Measurements from ENCODE around the gene ACSM3. TPM values are rescaled to one million over a fixed set of nuclear protein-coding genes. Genes with fewer than 3 reads are reported as not detected.

ACSM3 gene
- polyA plus RNA-seq, 1 of the 3 experiments (the other 2 are of a cell fraction), result 0.44 TPM

GRCh38 chr16:20746461-20746860 is 17.4 kb upstream of the ACSM3 start:
- Histone ChIP-seq H3K9me3 (no peaks in the 10 kb centered on the region), H3K4me3 (ENCODE audit: low read depth in 2 of 2, low read length in 1 of 2) (no peak overlapping the region), H3K9me2 (no peaks in the 10 kb centered on the region), H3K4me1 (ENCODE audit: control insufficient read depth in 1 of 2, insufficient read depth in 2 of 2, low read depth in 1 of 2, low read length in 1 of 2) (no peaks in the 10 kb centered on the region; a peak in 1 of 4 replicates), H3K27me3 (ENCODE audit: insufficient read depth) (no peaks in the 10 kb centered on the region; the same call in 1 of the 2 replicates), H3K79me2 (ENCODE audit: insufficient read depth) (no peaks in the 10 kb centered on the region), H3F3A (replicated peaks; ENCODE audit: insufficient read depth) (no peaks in the 10 kb centered on the region), H3K36me3 (replicated peaks in 1 of 2; ENCODE audit: control insufficient read depth in 1 of 2, insufficient read depth in 2 of 2, low read length in 1 of 2) (no peaks in the 10 kb centered on the region), H2AFZ (ENCODE audit: low read depth) (no peak overlapping the region), H4K20me1 (ENCODE audit: insufficient read depth) (no peaks in the 10 kb centered on the region), H3K27ac (ENCODE audit: low read depth in 2 of 2, low read length in 1 of 2) (no peak overlapping the region), H3K4me2 (no peak overlapping the region), H3K9ac (no peak overlapping the region)
- WGBS (ENCODE audit: low lambda C conversion rate), result 80% methylated on average over 3 of the region's 3 CpGs
- POLR2A ChIA-PET, result no interaction called here
- TF ChIP-seq EP300 (IDR thresholded peaks at IDR 0.05; ENCODE audit: borderline replicate concordance in 1 of 2, low read depth in 1 of 2, low read length in 1 of 2) (no peak), YY1 (IDR thresholded peaks at IDR 0.05; ENCODE audit: low read depth) (no peak), RXRA (IDR thresholded peaks at IDR 0.05; ENCODE audit: borderline replicate concordance, low read depth) (no peak), MXI1 (IDR thresholded peaks at IDR 0.05; ENCODE audit: low read depth, low read length) (no peak), CHD2 (IDR thresholded peaks at IDR 0.05; ENCODE audit: low read length, partially characterized antibody) (no peak), FOXJ3 (CRISPR knock-in tag; IDR thresholded peaks at IDR 0.05) (no peak), TCF12 (IDR thresholded peaks at IDR 0.05) (no peak), RCOR1 (IDR thresholded peaks at IDR 0.05; ENCODE audit: low read length) (no peak), CTCF (IDR thresholded peaks at IDR 0.05) (no peak), ELF1 (IDR thresholded peaks at IDR 0.05) (no peak)
- CTCF ChIA-PET, result no interaction called here
- DNase-seq, result no peak

GRCh38 chr16:20747030-20747816 is 16.6 kb upstream of the ACSM3 start:
- no peak overlapping the region for H2AFZ ChIP-seq (ENCODE audit: low read depth)
- ChIA-PET CTCF (no interaction called here), POLR2A (no interaction called here)
- TF ChIP-seq GATA2 (CRISPR knock-in tag; IDR thresholded peaks at IDR 0.05) (no peak), TEAD4 (IDR thresholded peaks at IDR 0.05; ENCODE audit: borderline replicate concordance, insufficient read depth) (no peak), YY1 (IDR thresholded peaks at IDR 0.05; ENCODE audit: low read depth) (no peak), CHD2 (IDR thresholded peaks at IDR 0.05; ENCODE audit: low read length, partially characterized antibody) (no peak), TAF1 (IDR thresholded peaks at IDR 0.05; ENCODE audit: borderline replicate concordance, low read depth, low read length) (no peak), MEF2A (IDR thresholded peaks at IDR 0.05; ENCODE audit: borderline replicate concordance, low read depth) (no peak)
- H3K9ac ChIP-seq, result no peak overlapping the region
- no peaks in the 10 kb centered on the region; the same call in 1 of the 2 replicates for H3K27me3 ChIP-seq (ENCODE audit: insufficient read depth)
- no peaks in the 10 kb centered on the region for H3K9me3 ChIP-seq
- H3K4me2 ChIP-seq, result no peak overlapping the region
- H3K79me2 ChIP-seq (ENCODE audit: insufficient read depth), result no peaks in the 10 kb centered on the region
- no peak overlapping the region for H3K4me3 ChIP-seq (ENCODE audit: low read depth in 2 of 2, low read length in 1 of 2)
- H3K36me3 ChIP-seq (replicated peaks in 1 of 2; ENCODE audit: control insufficient read depth in 1 of 2, insufficient read depth in 2 of 2, low read length in 1 of 2), result no peaks in the 10 kb centered on the region
- 33% methylated on average over 4 of the region's 4 CpGs for WGBS (ENCODE audit: low lambda C conversion rate)
- no peaks in the 10 kb centered on the region for H4K20me1 ChIP-seq (ENCODE audit: insufficient read depth)
- H3K9me2 ChIP-seq, result no peaks in the 10 kb centered on the region
- no peaks in the 10 kb centered on the region for H3K4me1 ChIP-seq (ENCODE audit: control insufficient read depth in 1 of 2, insufficient read depth in 2 of 2, low read depth in 1 of 2, low read length in 1 of 2)
- H3K27ac ChIP-seq (ENCODE audit: low read depth in 2 of 2, low read length in 1 of 2), result no peak overlapping the region
- no peak for DNase-seq
- no peaks in the 10 kb centered on the region for H3F3A ChIP-seq (replicated peaks; ENCODE audit: insufficient read depth)
